Transverse colon (tissue), 4 donors: ENCODE results near the gene KRT33A. TPM values are rescaled to one million over a fixed set of nuclear protein-coding genes. Genes with fewer than 3 reads are reported as not detected.

Experiments used
- DNase-seq: peaks from one replicate; pipeline ENCODE4 v3.0.0-alpha.2; 2019
- H3K27ac ChIP-seq, 4 donors: fragments of 200-600 bp; sonication (generic); 2 replicates each; pipeline ENCODE4 v1.5.1; 2016 to 2018; ENCODE audit warnings: inconsistent platforms in 4 of 4
- H3K27me3 ChIP-seq: fragments of 200-600 bp; sonication (generic); 2 replicates; pipeline ENCODE4 v1.5.1; 2017; ENCODE audit warnings: inconsistent platforms
- H3K36me3 ChIP-seq, 4 donors: fragments of 200-600 bp; sonication (generic); 2 replicates each; pipeline ENCODE4 v1.5.1; 2017 to 2019; ENCODE audit warnings: inconsistent platforms in 4 of 4
- H3K4me1 ChIP-seq, 4 donors: fragments of 200-600 bp; sonication (generic); 2 replicates each; pipeline ENCODE4 v1.5.1; 2017 to 2020; ENCODE audit warnings: inconsistent platforms in 4 of 4
- H3K4me3 ChIP-seq, 4 donors: fragments of 200-600 bp; sonication (generic); 1 replicate in 1 of 4; 2 replicates in 3 of 4; pipeline versions ENCODE4 v1.5.1 to v1.6.1; 2017 to 2019; ENCODE audit warnings: inconsistent platforms in 4 of 4
- H3K9me3 ChIP-seq, 2 donors: fragments of 200-600 bp; sonication (generic); 2 replicates each; pipeline ENCODE4 v1.5.1; 2017 to 2019; ENCODE audit warnings: inconsistent platforms in 2 of 2
- EP300 ChIP-seq: sonication (generic); formaldehyde crosslinking; IDR thresholded peaks from one replicate; pipeline ENCODE4 v1.6.1; 2017; ENCODE audit warnings: antibody characterized with exemption, low read depth
- POLR2A ChIP-seq: fragments of 450-650 bp; IDR thresholded peaks from one replicate; pipeline ENCODE4 v1.6.1; 2016; ENCODE audit warnings: antibody characterized with exemption, mild to moderate bottlenecking, moderate library complexity
- POLR2AphosphoS5 ChIP-seq, 3 donors: sonication (generic); formaldehyde crosslinking; IDR thresholded peaks; one replicate each; pipeline ENCODE4 v1.6.1; 2016; ENCODE audit warnings: antibody characterized with exemption in 3 of 3
- WGBS, 2 donors: methylation state at CpG; one replicate each; pipeline ENCODE4 v1.1.5; 2018; ENCODE audit warnings: low coverage in 1 of 2; 5-methylcytosine and 5-hydroxymethylcytosine counted together
- in situ Hi-C, 4 donors: fragments of 200-750 bp; cut with MboI; loops; one replicate each; pipeline versions ENCODE4 v1.15.0 to v1.15.1; 2017; ENCODE audit warnings: low sequenced_read_pairs in 3 of 4, low pct_ligation_motif_present in 1 of 4, low pct_unique_long_range_greater_than_20kb in 1 of 4
- intact Hi-C: fragments of 100-400 bp; cut with DNase I; formaldehyde crosslinking; loops from one replicate; pipeline ENCODE4 v1.15.1; 2023; ENCODE audit warnings: low total_unique reads
- total RNA-seq, 4 donors: library from RNA; depleted of rRNA; stranded (reverse); fragments of >200 nt; gene quantifications; one replicate each; pipeline ENCODE4 v1.1.0, GENCODE V29; 2016
- TF ChIP-seq, protein P1 (sequence below), 5 experiments: fragments of 200-600 bp in 3 of 5; fragments of 450-650 bp in 2 of 5; sonication (generic) in 3 of 5; IDR thresholded peaks; 1 replicate in 2 of 5; 2 replicates in 3 of 5; pipeline ENCODE4 v1.5.1; 2016 to 2017; ENCODE audit warnings: antibody characterized with exemption in 5 of 5, inconsistent platforms in 3 of 5, mild to moderate bottlenecking in 2 of 5, moderate library complexity in 1 of 5

Gene KRT33A
- total RNA-seq, 4 donors from 2014 or later = not detected

DNA sequence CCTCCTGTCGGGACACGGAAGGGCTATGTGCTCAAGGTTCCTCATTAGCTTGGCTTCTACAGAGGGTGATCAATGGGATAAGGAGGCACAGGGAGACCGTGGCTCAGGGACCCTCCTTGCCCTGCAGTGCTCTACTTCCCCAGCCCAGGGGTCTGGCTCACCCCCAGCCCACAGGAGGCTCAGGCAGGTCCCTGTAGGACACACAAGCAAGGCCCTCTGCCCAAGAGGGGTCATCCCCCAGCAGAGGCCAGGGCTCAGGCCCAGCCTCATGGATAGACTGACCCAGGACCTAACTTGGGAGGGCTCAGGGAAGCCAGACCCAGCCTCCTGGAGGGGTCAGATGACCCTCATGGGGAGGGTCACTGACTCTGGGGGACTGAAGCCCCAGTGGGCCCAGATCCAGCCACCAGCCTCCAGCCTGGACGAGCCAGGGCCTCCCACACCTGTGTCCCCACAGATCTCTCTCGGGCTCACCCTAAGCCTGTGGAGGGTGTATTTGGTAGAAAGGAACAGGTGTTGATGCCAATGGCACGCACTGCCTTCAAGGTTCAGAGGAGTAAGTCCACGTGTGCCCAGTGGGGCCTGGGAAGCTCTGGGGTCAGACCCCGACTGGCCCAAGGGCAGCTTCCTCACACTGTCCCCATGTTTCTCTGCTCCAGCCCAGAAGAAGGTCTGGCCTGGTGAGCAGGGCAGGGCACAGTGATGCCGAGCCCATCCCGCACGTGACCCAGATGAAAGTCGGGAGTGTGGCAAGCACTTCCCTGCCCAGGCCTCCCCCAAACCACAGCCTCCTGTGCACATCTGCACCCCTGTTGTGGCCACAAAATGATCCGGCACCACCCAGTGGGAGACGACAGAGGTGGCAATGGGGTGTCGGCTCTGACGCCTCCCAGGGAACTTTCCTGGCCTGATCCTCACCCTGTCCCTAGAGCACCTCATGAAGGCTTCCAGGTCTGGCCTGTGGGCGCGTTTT lies 24.2 kb downstream of the KRT33A start:
- in situ Hi-C loops = loop anchor here in 3 of 4 donors (10.0 to 25.0 kb wide), 2 partner anchors 412 to 514 kb away; partner anchors contain the start of gene KRT10 (in 1 of the 3)
- no peak overlapping the region for H3K4me3 ChIP-seq
- no peaks in the 10 kb centered on the region for H3K4me1 ChIP-seq
- no peaks in the 10 kb centered on the region for H3K9me3 ChIP-seq
- TF ChIP-seq EP300 = no peak
- TF ChIP-seq, protein P1, sequence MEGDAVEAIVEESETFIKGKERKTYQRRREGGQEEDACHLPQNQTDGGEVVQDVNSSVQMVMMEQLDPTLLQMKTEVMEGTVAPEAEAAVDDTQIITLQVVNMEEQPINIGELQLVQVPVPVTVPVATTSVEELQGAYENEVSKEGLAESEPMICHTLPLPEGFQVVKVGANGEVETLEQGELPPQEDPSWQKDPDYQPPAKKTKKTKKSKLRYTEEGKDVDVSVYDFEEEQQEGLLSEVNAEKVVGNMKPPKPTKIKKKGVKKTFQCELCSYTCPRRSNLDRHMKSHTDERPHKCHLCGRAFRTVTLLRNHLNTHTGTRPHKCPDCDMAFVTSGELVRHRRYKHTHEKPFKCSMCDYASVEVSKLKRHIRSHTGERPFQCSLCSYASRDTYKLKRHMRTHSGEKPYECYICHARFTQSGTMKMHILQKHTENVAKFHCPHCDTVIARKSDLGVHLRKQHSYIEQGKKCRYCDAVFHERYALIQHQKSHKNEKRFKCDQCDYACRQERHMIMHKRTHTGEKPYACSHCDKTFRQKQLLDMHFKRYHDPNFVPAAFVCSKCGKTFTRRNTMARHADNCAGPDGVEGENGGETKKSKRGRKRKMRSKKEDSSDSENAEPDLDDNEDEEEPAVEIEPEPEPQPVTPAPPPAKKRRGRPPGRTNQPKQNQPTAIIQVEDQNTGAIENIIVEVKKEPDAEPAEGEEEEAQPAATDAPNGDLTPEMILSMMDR (IDR thresholded peaks at IDR 0.05) = no peak
- no peak for TF ChIP-seq POLR2A
- TF ChIP-seq POLR2AphosphoS5 (IDR thresholded peaks at IDR 0.05) = no peak
- DNase-seq = no peak
- intact Hi-C loops = no loop called here
- 80 to 86% methylated on average over 1 to 18 of the region's 18 CpGs for WGBS, 2 donors
- H3K27ac ChIP-seq = no peak overlapping the region
- no peaks in the 10 kb centered on the region for H3K36me3 ChIP-seq
- no peaks in the 10 kb centered on the region for H3K27me3 ChIP-seq

GRCh38 chr17:41325611-41326010 lies 25.0 kb downstream of the KRT33A start:
- TF ChIP-seq, protein P1 (IDR thresholded peaks at IDR 0.05) = no peak
- no peak for TF ChIP-seq POLR2AphosphoS5 (IDR thresholded peaks at IDR 0.05)
- no peak for TF ChIP-seq POLR2A
- no peak for TF ChIP-seq EP300
- Histone ChIP-seq H3K27me3 (no peaks in the 10 kb centered on the region), H3K9me3 (no peaks in the 10 kb centered on the region), H3K36me3 (no peaks in the 10 kb centered on the region), H3K27ac (no peak overlapping the region), H3K4me3 (no peak overlapping the region), H3K4me1 (no peaks in the 10 kb centered on the region)
- 80% methylated on average over 6 of the region's 6 CpGs; no CpG with 5 or more reads in 1 of the 2 donors for WGBS, 2 donors
- no peak for DNase-seq
- intact Hi-C loops = no loop called here
- in situ Hi-C loops = loop anchor here in 3 of 4 donors (10.0 to 25.0 kb wide), 2 partner anchors 411 to 513 kb away; partner anchors contain the start of gene KRT10 (in 1 of the 3)

DNA sequence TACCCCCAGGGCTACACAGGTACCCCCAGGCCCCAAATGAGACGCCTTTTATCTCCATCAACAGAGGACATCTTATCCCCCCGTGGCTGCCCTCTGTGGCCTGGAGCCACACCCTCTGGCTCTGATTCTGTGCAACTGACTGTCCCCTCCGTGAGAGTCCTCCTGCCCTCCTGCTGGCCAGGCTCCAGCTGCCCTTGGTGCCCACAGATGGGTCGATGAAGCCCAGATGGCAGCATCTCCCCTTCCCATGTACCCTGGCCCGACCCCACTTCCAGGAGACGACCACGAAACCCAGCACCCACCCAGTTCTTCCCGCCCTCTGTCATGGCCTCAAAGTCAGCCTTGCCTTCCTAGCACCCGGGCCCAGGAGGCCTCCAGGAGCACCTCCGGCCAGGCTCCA lies 25.5 kb downstream of the KRT33A start:
- no peak for DNase-seq
- in situ Hi-C loops = loop anchor here in 3 of 4 donors (10.0 to 25.0 kb wide), 2 partner anchors 410 to 513 kb away; partner anchors contain the start of gene KRT10 (in 1 of the 3)
- WGBS, 2 donors = 81% methylated on average over 10 of the region's 10 CpGs; no CpG with 5 or more reads in 1 of the 2 donors
- H3K27me3 ChIP-seq = no peaks in the 10 kb centered on the region
- H3K4me3 ChIP-seq = no peak overlapping the region
- no peak for TF ChIP-seq EP300
- TF ChIP-seq POLR2A = no peak
- H3K9me3 ChIP-seq = peaks cover 0 to under 1% of the 10 kb centered on the region in 2 donors
- no peaks in the 10 kb centered on the region for H3K4me1 ChIP-seq
- no peak overlapping the region for H3K27ac ChIP-seq
- no peaks in the 10 kb centered on the region for H3K36me3 ChIP-seq
- intact Hi-C loops = no loop called here

DNA sequence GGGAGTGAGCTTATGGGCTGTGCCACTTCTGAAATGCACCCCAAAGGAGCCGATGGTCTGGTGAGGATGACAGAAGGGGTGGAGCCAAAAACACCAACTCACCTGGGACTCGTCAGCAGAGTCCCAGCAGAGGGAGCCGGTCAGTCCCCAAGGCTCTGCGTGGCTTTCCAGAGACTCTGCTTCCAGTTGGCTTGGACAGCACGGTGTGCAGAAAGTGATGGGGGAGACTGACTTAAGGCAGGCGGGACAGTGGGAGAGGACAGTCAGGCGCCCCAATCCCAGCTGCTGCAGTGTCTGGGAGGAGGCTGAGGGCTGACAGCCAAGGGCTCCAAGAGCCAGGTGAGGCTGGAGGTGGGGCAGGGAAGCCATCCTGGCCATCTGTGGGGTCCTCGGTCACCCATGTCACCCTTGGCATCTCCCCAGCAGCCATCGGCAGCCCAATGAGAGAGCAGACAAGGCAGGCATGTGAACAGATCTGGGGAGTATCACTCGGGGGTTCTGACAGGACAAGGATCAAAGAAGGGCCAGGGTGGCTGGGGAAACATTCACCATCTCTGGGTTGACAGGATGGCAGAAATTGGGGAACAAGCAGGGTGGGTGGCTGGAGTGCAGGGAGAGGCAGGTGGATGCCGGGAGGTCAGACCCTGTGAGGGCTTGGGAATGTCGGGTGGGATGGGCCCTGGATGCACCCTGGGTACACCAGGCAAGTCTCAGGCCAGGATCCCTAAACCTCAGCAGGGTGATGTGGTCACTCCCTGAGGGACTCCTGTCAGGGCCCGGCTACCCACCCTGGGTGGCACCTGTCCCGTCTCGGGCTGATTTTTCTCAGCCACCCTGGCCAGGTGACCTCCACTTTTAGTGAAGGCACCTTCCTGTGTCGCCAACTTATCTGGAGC lies 26.2 kb downstream of the KRT33A start:
- DNase-seq = peak; percentile 27
- peaks cover 4 to 7% of the 10 kb centered on the region in 2 donors for H3K9me3 ChIP-seq
- in situ Hi-C loops = loop anchor here in 3 of 4 donors (10.0 to 25.0 kb wide), 2 partner anchors 410 to 512 kb away; partner anchors contain the start of gene KRT10 (in 1 of the 3)
- no peak overlapping the region for H3K27ac ChIP-seq
- TF ChIP-seq, protein P1 (IDR thresholded peaks at IDR 0.05) = peak in 2 of 5 experiments; percentile 18 to 24
- TF ChIP-seq POLR2A = no peak
- no peak for TF ChIP-seq EP300
- no peak for TF ChIP-seq POLR2AphosphoS5 (IDR thresholded peaks at IDR 0.05)
- no peak overlapping the region for H3K4me3 ChIP-seq
- no peaks in the 10 kb centered on the region for H3K4me1 ChIP-seq
- no peaks in the 10 kb centered on the region for H3K36me3 ChIP-seq
- WGBS, 2 donors = 61 to 70% methylated on average over 2 to 16 of the region's 16 CpGs
- intact Hi-C loops = no loop called here
- H3K27me3 ChIP-seq = no peaks in the 10 kb centered on the region
